HepG2 (cell line): ENCODE measurements around the gene OPN1MW3. TPM values are rescaled to one million over a fixed set of nuclear protein-coding genes. Genes with fewer than 3 reads are reported as not detected.

Experiments used
- ATAC-seq: fragments of 200-7000 bp; cut with Tn5 transposase; 3 replicates; pipeline ENCODE4 v1.9.1; 2020; ENCODE audit warnings: mild to moderate bottlenecking, moderate library complexity
- BruUV-seq: library from RNA; stranded (reverse); fragments of 400-500 nt; replicated peaks from 2 replicates; lab custom pipeline; 2021; lab: Mats Ljungman, UMichigan
- CTCF ChIA-PET: fragments of 300-600 bp; formaldehyde crosslinking; extraction: SDS; loops from one replicate; lab custom pipeline; 2021; ENCODE audit warnings: low total read pairs, inconsistent platforms, low intra/inter-chr PET ratio; lab: Yijun Ruan, JAX
- POLR2A ChIA-PET: fragments of 350-600 bp; sonication (Branson Sonifier 250); formaldehyde crosslinking; loops from one replicate; lab custom pipeline; 2020; ENCODE audit warnings: antibody characterized with exemption, inconsistent platforms; lab: Yijun Ruan, JAX
- DNase-seq: peaks from one replicate; pipeline ENCODE4 v3.0.0-alpha.2; 2015; ENCODE audit warnings: low spot score
- FAIRE-seq: peaks from 3 replicates; lab custom pipeline; 2011; peaks lifted over from hg19 to GRCh38; lab: Jason Lieb, UNC
- H2AFZ ChIP-seq: one replicate; pipeline ENCODE4 v1.6.1; 2011; ENCODE audit warnings: low read length, inconsistent platforms
- H3K27ac ChIP-seq: fragments of 300-600 bp; 3 replicates; pipeline ENCODE4 v1.8.0; 2011; ENCODE audit warnings: mixed run types, mild to moderate bottlenecking, mixed read lengths, low read length, inconsistent platforms; ENCODE audit not compliant: insufficient read depth; ENCODE audit errors: extremely low read length
- H3K27me3 ChIP-seq, 2 experiments: fragments of 200-600 bp in 1 of 2; 2 replicates in 1 of 2; 3 replicates in 1 of 2; pipeline versions ENCODE4 v1.6.0 to v1.8.0; 2011; ENCODE audit warnings: low read length in 2 of 2, mild to moderate bottlenecking in 2 of 2, moderate library complexity in 2 of 2, inconsistent platforms in 1 of 2; ENCODE audit not compliant: insufficient read depth in 2 of 2, control insufficient read depth in 1 of 2
- H3K36me3 ChIP-seq, 2 experiments: fragments of 200-600 bp in 1 of 2; replicated peaks in 1 of 2; 2 replicates in 1 of 2; 3 replicates in 1 of 2; pipeline versions ENCODE4 v1.5.1 to v1.8.0; 2011; ENCODE audit warnings: low read length in 2 of 2, inconsistent platforms in 1 of 2; ENCODE audit not compliant: insufficient read depth in 2 of 2, control insufficient read depth in 1 of 2
- H3K4me1 ChIP-seq: 2 replicates; pipeline ENCODE4 v1.5.1; 2012; ENCODE audit warnings: low read length, inconsistent platforms; ENCODE audit not compliant: insufficient read depth
- H3K4me2 ChIP-seq: 2 replicates; pipeline ENCODE4 v1.6.0; 2011; ENCODE audit warnings: low read depth, low read length, inconsistent platforms
- H3K4me3 ChIP-seq, 3 experiments: fragments of 200-600 bp in 1 of 3; sonication (generic), shearing (Covaris generic) in 1 of 3; replicated peaks in 1 of 3; 2 replicates each; pipeline ENCODE4 v1.5.1; 2011 to 2016; ENCODE audit warnings: low read length in 3 of 3, inconsistent platforms in 2 of 3, low read depth in 2 of 3, mild to moderate bottlenecking in 2 of 3, control low read depth in 1 of 3, mixed read lengths in 1 of 3; ENCODE audit not compliant: insufficient read depth in 1 of 3
- H3K79me2 ChIP-seq: one replicate; pipeline ENCODE4 v1.6.1; 2011; ENCODE audit warnings: low read length, inconsistent platforms; ENCODE audit not compliant: insufficient read depth
- H3K9ac ChIP-seq: 2 replicates; pipeline ENCODE4 v1.6.0; 2011; ENCODE audit warnings: mild to moderate bottlenecking, low read depth, low read length, inconsistent platforms; ENCODE audit not compliant: insufficient read depth
- H3K9me3 ChIP-seq: 2 replicates; pipeline ENCODE4 v1.5.1; 2012; ENCODE audit warnings: mild to moderate bottlenecking, low read length
- H4K20me1 ChIP-seq: 2 replicates; pipeline ENCODE4 v1.6.0; 2011; ENCODE audit warnings: inconsistent platforms, mild to moderate bottlenecking, low read length, moderate library complexity; ENCODE audit not compliant: insufficient read depth
- BHLHE40 ChIP-seq: IDR thresholded peaks from 2 replicates; pipeline ENCODE4 v1.6.1; 2011; ENCODE audit warnings: low read length, improper control_type of control experiment
- MTF1 ChIP-seq: sonication (generic); formaldehyde crosslinking; IDR thresholded peaks from 2 replicates; pipeline ENCODE4 v1.5.0; 2020; ENCODE audit warnings: missing genetic modification reagents
- RNF2 ChIP-seq: fragments of 450-650 bp; conservative IDR thresholded peaks from 2 replicates; pipeline ENCODE4 v1.6.1; 2016; ENCODE audit warnings: low read depth
- SKI ChIP-seq: fragments of 450-650 bp; IDR thresholded peaks from one replicate; pipeline ENCODE4 v1.6.1; 2018; ENCODE audit warnings: mild to moderate bottlenecking; ENCODE audit not compliant: partially characterized antibody
- ZNF510 ChIP-seq: sonication (generic); formaldehyde crosslinking; IDR thresholded peaks from 2 replicates; pipeline ENCODE4 v1.4.0; 2020; ENCODE audit warnings: low read depth, mild to moderate bottlenecking, missing genetic modification reagents
- WGBS: methylation state at CpG from one replicate; pipeline ENCODE4 v1.1.6; 2017; ENCODE audit warnings: low lambda C conversion rate; 5-methylcytosine and 5-hydroxymethylcytosine counted together
- in situ Hi-C: cut with HindIII; loops from 2 replicates; pipeline ENCODE4 v1.10.0; 2017; ENCODE audit warnings: low pct_unique_long_range_greater_than_20kb; ENCODE audit not compliant: extremely low pct_ligation_motif_present
- intact Hi-C: fragments of 100-400 bp; cut with micrococcal nuclease; formaldehyde crosslinking; loops from one replicate; pipeline ENCODE4 v1.10.0; 2022; ENCODE audit not compliant: unreplicated experiment
- polyA plus RNA-seq, 8 experiments: library from polyadenylated mRNA; depleted of rRNA in 3 of 8; stranded (reverse) in 7 of 8; unstranded in 1 of 8; fragments of >200 nt; fragmentation: Illumina TruSeq in 4 of 8; extraction: Trizol in 4 of 8; gene quantifications; 2 replicates each; pipeline versions ENCODE4 v1.2.1 to v1.2.3, GENCODE V29; 2011 to 2016; ENCODE audit warnings: low read depth in 4 of 8, missing spikeins in 1 of 8, mixed read lengths in 1 of 8; ENCODE audit not compliant: insufficient read depth in 1 of 8
- total RNA-seq, 5 experiments: library from RNA; depleted of rRNA; stranded (reverse); fragments of >200 nt; fragmentation: Illumina TruSeq; extraction: Trizol; gene quantifications; 2 replicates each; pipeline ENCODE4 v1.2.3, GENCODE V29; 2016; ENCODE audit warnings: low read depth in 1 of 5

OPN1MW3 gene
- total and polyA plus RNA-seq, 2 of the 13 experiments (the other 11 are each of a cell fraction or from before 2014, with no cell fraction given) = not detected

GRCh38 chrX:154320406-154320805, 63.0 kb downstream of the OPN1MW3 start:
- Histone ChIP-seq H2AFZ (no peak overlapping the region), H3K36me3 (no peaks in the 10 kb centered on the region), H3K4me2 (no peak overlapping the region), H3K27ac (no peak overlapping the region), H3K4me1 (no peaks in the 10 kb centered on the region), H3K9me3 (no peaks in the 10 kb centered on the region), H3K79me2 (no peaks in the 10 kb centered on the region), H4K20me1 (no peaks in the 10 kb centered on the region), H3K4me3 (no peak overlapping the region), H3K9ac (no peak overlapping the region), H3K27me3 (peaks cover 0 to 18% of the 10 kb centered on the region in 2 experiments; a peak in 4 of 5 replicates)
- TF ChIP-seq BHLHE40 (no peak), ZNF510 (CRISPR knock-in tag) (no peak), MTF1 (CRISPR knock-in tag) (no peak), RNF2 (no peak), SKI (no peak)
- ChIA-PET POLR2A (no interaction called here), CTCF (no interaction called here)
- DNase-seq = no peak
- FAIRE-seq = no peak
- intact Hi-C loops (no loop called here), in situ Hi-C loops (no loop called here)
- WGBS = 40% methylated on average over 8 of the region's 11 CpGs
- BruUV-seq = no TSS peak
- no peak for ATAC-seq

Other genes with a start within 250 kb of the OPN1MW3 start
- gene IRAK1, start 237.7 kb upstream of the OPN1MW3 start, total RNA-seq (2016; rRNA removed; fragmentation: Illumina TruSeq; extraction: Trizol) = 69.8 and 77.3 TPM in 2 replicates
- gene IRAK1, start 237.7 kb upstream of the OPN1MW3 start, polyA plus RNA-seq (2011; rRNA removed) = 57.7 and 83.5 TPM in 2 replicates
- gene MECP2, start 159.9 kb upstream of the OPN1MW3 start, total RNA-seq (2016; rRNA removed; fragmentation: Illumina TruSeq; extraction: Trizol) = 16.4 and 18.1 TPM in 2 replicates
- 7.9 and 8.0 TPM in 2 replicates for gene MECP2, start 159.9 kb upstream of the OPN1MW3 start, polyA plus RNA-seq (2011; rRNA removed)
- not detected in 2 replicates for gene OPN1LW, start 113.3 kb upstream of the OPN1MW3 start, total RNA-seq (2016; rRNA removed; fragmentation: Illumina TruSeq; extraction: Trizol)
- gene OPN1LW, start 113.3 kb upstream of the OPN1MW3 start, polyA plus RNA-seq (2011; rRNA removed) = not detected in 2 replicates
- not detected in 2 replicates for gene OPN1MW, start 75.0 kb upstream of the OPN1MW3 start, total RNA-seq (2016; rRNA removed; fragmentation: Illumina TruSeq; extraction: Trizol)
- gene OPN1MW, start 75.0 kb upstream of the OPN1MW3 start, polyA plus RNA-seq (2011; rRNA removed) = not detected in 2 replicates
- not detected in 2 replicates for gene OPN1MW2, start 37.8 kb upstream of the OPN1MW3 start, total RNA-seq (2016; rRNA removed; fragmentation: Illumina TruSeq; extraction: Trizol)
- not detected in 2 replicates for gene OPN1MW2, start 37.8 kb upstream of the OPN1MW3 start, polyA plus RNA-seq (2011; rRNA removed)
- not detected in 2 replicates for gene TEX28, start 37.5 kb downstream of the OPN1MW3 start, total RNA-seq (2016; rRNA removed; fragmentation: Illumina TruSeq; extraction: Trizol)
- not detected in 2 replicates for gene TEX28, start 37.5 kb downstream of the OPN1MW3 start, polyA plus RNA-seq (2011; rRNA removed)
- not detected in 2 replicates for gene TKTL1, start 38.2 kb downstream of the OPN1MW3 start, total RNA-seq (2016; rRNA removed; fragmentation: Illumina TruSeq; extraction: Trizol)
- not detected in 2 replicates for gene TKTL1, start 38.2 kb downstream of the OPN1MW3 start, polyA plus RNA-seq (2011; rRNA removed)
- gene FLNA, start 117.1 kb downstream of the OPN1MW3 start, total RNA-seq (2016; rRNA removed; fragmentation: Illumina TruSeq; extraction: Trizol) = 119 and 174 TPM in 2 replicates
- 83.4 and 117 TPM in 2 replicates for gene FLNA, start 117.1 kb downstream of the OPN1MW3 start, polyA plus RNA-seq (2011; rRNA removed)
- gene EMD, start 121.7 kb downstream of the OPN1MW3 start, total RNA-seq (2016; rRNA removed; fragmentation: Illumina TruSeq; extraction: Trizol) = 10.4 and 14.5 TPM in 2 replicates
- gene EMD, start 121.7 kb downstream of the OPN1MW3 start, polyA plus RNA-seq (2011; rRNA removed) = 14.9 and 19.1 TPM in 2 replicates
- 2,381 and 2,883 TPM in 2 replicates for gene RPL10, start 140.8 kb downstream of the OPN1MW3 start, total RNA-seq (2016; rRNA removed; fragmentation: Illumina TruSeq; extraction: Trizol)
- gene RPL10, start 140.8 kb downstream of the OPN1MW3 start, polyA plus RNA-seq (2011; rRNA removed) = 4,713 and 5,167 TPM in 2 replicates
- 4.6 and 4.7 TPM in 2 replicates for gene DNASE1L1, start 151.7 kb downstream of the OPN1MW3 start, total RNA-seq (2016; rRNA removed; fragmentation: Illumina TruSeq; extraction: Trizol)
- gene DNASE1L1, start 151.7 kb downstream of the OPN1MW3 start, polyA plus RNA-seq (2011; rRNA removed) = 12.3 and 16.5 TPM in 2 replicates
- gene TAFAZZIN, start 154.0 kb downstream of the OPN1MW3 start, total RNA-seq (2016; rRNA removed; fragmentation: Illumina TruSeq; extraction: Trizol) = 6.3 and 16.8 TPM in 2 replicates
- gene TAFAZZIN, start 154.0 kb downstream of the OPN1MW3 start, polyA plus RNA-seq (2011; rRNA removed) = 27.9 and 30.9 TPM in 2 replicates
- 23.1 and 56.7 TPM in 2 replicates for gene ATP6AP1, start 171.1 kb downstream of the OPN1MW3 start, total RNA-seq (2016; rRNA removed; fragmentation: Illumina TruSeq; extraction: Trizol)
- gene ATP6AP1, start 171.1 kb downstream of the OPN1MW3 start, polyA plus RNA-seq (2011; rRNA removed) = 110 and 142 TPM in 2 replicates
- 10.9 and 17.4 TPM in 2 replicates for gene GDI1, start 179.6 kb downstream of the OPN1MW3 start, total RNA-seq (2016; rRNA removed; fragmentation: Illumina TruSeq; extraction: Trizol)
- 105 and 124 TPM in 2 replicates for gene GDI1, start 179.6 kb downstream of the OPN1MW3 start, polyA plus RNA-seq (2011; rRNA removed)
- 19.5 and 30.7 TPM in 2 replicates for gene FAM50A, start 186.6 kb downstream of the OPN1MW3 start, total RNA-seq (2016; rRNA removed; fragmentation: Illumina TruSeq; extraction: Trizol)
- 40.7 and 51.1 TPM in 2 replicates for gene FAM50A, start 186.6 kb downstream of the OPN1MW3 start, polyA plus RNA-seq (2011; rRNA removed)
- gene PLXNA3, start 200.7 kb downstream of the OPN1MW3 start, total RNA-seq (2016; rRNA removed; fragmentation: Illumina TruSeq; extraction: Trizol) = 0.90 and 5.8 TPM in 2 replicates
- 20.6 and 26.3 TPM in 2 replicates for gene PLXNA3, start 200.7 kb downstream of the OPN1MW3 start, polyA plus RNA-seq (2011; rRNA removed)
- gene LAGE3, start 221.7 kb downstream of the OPN1MW3 start, total RNA-seq (2016; rRNA removed; fragmentation: Illumina TruSeq; extraction: Trizol) = 12.7 and 13.0 TPM in 2 replicates
- gene LAGE3, start 221.7 kb downstream of the OPN1MW3 start, polyA plus RNA-seq (2011; rRNA removed) = 7.6 and 10.0 TPM in 2 replicates
- gene UBL4A, start 229.0 kb downstream of the OPN1MW3 start, total RNA-seq (2016; rRNA removed; fragmentation: Illumina TruSeq; extraction: Trizol) = 25.5 and 29.1 TPM in 2 replicates
- 16.8 and 21.7 TPM in 2 replicates for gene UBL4A, start 229.0 kb downstream of the OPN1MW3 start, polyA plus RNA-seq (2011; rRNA removed)
- gene SLC10A3, start 233.0 kb downstream of the OPN1MW3 start, total RNA-seq (2016; rRNA removed; fragmentation: Illumina TruSeq; extraction: Trizol) = 10.1 and 10.8 TPM in 2 replicates
- gene SLC10A3, start 233.0 kb downstream of the OPN1MW3 start, polyA plus RNA-seq (2011; rRNA removed) = 11.5 and 13.7 TPM in 2 replicates